ENCODE results near the gene SAAL1.

The SAAL1 gene

GRCh38 chr11:18061351-18061750 is 44.5 kb downstream of the SAAL1 start:
- no peaks in the 10 kb centered on the region for H3K36me3 ChIP-seq (ENCODE audit: control insufficient read depth, insufficient read depth, low read length)
- no peak for TF ChIP-seq CTCF (IDR thresholded peaks at IDR 0.05; ENCODE audit: insufficient read depth, low read length, poor library complexity, severe bottlenecking)
- H3K4me3 ChIP-seq (replicated peaks; ENCODE audit: low read depth, low read length), result no peak overlapping the region
- H3K27me3 ChIP-seq (replicated peaks; ENCODE audit: control insufficient read depth, insufficient read depth, low read length), result no peaks in the 10 kb centered on the region
- no peak for DNase-seq (ENCODE audit: extremely low read depth, insufficient read length)

GRCh38 chr11:18056561-18057181 is 49.2 kb downstream of the SAAL1 start:
- DNase-seq (ENCODE audit: extremely low read depth, insufficient read length), result no peak
- no peaks in the 10 kb centered on the region for H3K36me3 ChIP-seq (ENCODE audit: control insufficient read depth, insufficient read depth, low read length)
- H3K27me3 ChIP-seq (replicated peaks; ENCODE audit: control insufficient read depth, insufficient read depth, low read length), result no peaks in the 10 kb centered on the region
- no peak overlapping the region for H3K4me3 ChIP-seq (replicated peaks; ENCODE audit: low read depth, low read length)
- TF ChIP-seq CTCF (IDR thresholded peaks at IDR 0.05; ENCODE audit: insufficient read depth, low read length, poor library complexity, severe bottlenecking), result no peak

- H3K4me3 ChIP-seq (replicated peaks; ENCODE audit: low read depth, low read length), result no peak overlapping the region
- DNase-seq (ENCODE audit: extremely low read depth, insufficient read length), result no peak
- no peaks in the 10 kb centered on the region for H3K27me3 ChIP-seq (replicated peaks; ENCODE audit: control insufficient read depth, insufficient read depth, low read length)
- H3K36me3 ChIP-seq (ENCODE audit: control insufficient read depth, insufficient read depth, low read length), result no peaks in the 10 kb centered on the region
- no peak for TF ChIP-seq CTCF (IDR thresholded peaks at IDR 0.05; ENCODE audit: insufficient read depth, low read length, poor library complexity, severe bottlenecking)
Measured at GRCh38 chr11:18054511-18055103, 51.3 kb downstream of the SAAL1 start.

GRCh38 chr11:18050848-18051247 is 55.0 kb downstream of the SAAL1 start:
- TF ChIP-seq CTCF (IDR thresholded peaks at IDR 0.05; ENCODE audit: insufficient read depth, low read length, poor library complexity, severe bottlenecking), result no peak
- DNase-seq (ENCODE audit: extremely low read depth, insufficient read length), result no peak
- Histone ChIP-seq H3K36me3 (ENCODE audit: control insufficient read depth, insufficient read depth, low read length) (no peaks in the 10 kb centered on the region), H3K27me3 (replicated peaks; ENCODE audit: control insufficient read depth, insufficient read depth, low read length) (no peaks in the 10 kb centered on the region), H3K4me3 (replicated peaks; ENCODE audit: low read depth, low read length) (no peak overlapping the region)

- TF ChIP-seq CTCF (IDR thresholded peaks at IDR 0.05; ENCODE audit: insufficient read depth, low read length, poor library complexity, severe bottlenecking), result no peak
- Histone ChIP-seq H3K4me3 (replicated peaks; ENCODE audit: low read depth, low read length) (no peak within 1 kb of the TSS), H3K27me3 (replicated peaks; ENCODE audit: control insufficient read depth, insufficient read depth, low read length) (no peaks in the 10 kb centered on the region), H3K36me3 (ENCODE audit: control insufficient read depth, insufficient read depth, low read length) (no peaks in the 10 kb centered on the region)
- peak; percentile 3 for DNase-seq (ENCODE audit: extremely low read depth, insufficient read length)
Measured at GRCh38 chr11:18046116-18046777, 59.6 kb downstream of the SAAL1 start, which contains the start of gene TPH1. Gene TPH1, minus strand, starts transcription at chr11:18046269. Its CDS starts 5,507 bp downstream, at chr11:18040762.
